Heart left ventricle (tissue), 16 donors: ENCODE measurements around the gene STK40. TPM values are rescaled to one million over a fixed set of nuclear protein-coding genes. Genes with fewer than 3 reads are reported as not detected.
A peak's percentile ranks its signal among the peaks of the same experiment; 100 is the strongest.

Experiments
- ATAC-seq, 4 donors: fragments of 200-7000 bp; cut with Tn5 transposase; one replicate each; pipeline ENCODE4 v1.9.1; 2020 to 2022; ENCODE audit warnings: moderate library complexity in 4 of 4, mild to moderate bottlenecking in 3 of 4, moderate number of reproducible peaks in 1 of 4
- DNase-seq, 5 donors: peaks; one replicate each; pipeline ENCODE4 v3.0.0-alpha.2; 2020
- H3K27ac ChIP-seq, 12 donors: fragments of 200-600 bp; sonication (generic) in 4 of 12; one replicate each; pipeline versions ENCODE4 v1.5.0 to v1.8.0; 2016 to 2022; ENCODE audit warnings: mild to moderate bottlenecking in 2 of 12
- H3K27me3 ChIP-seq, 9 donors: fragments of 200-600 bp; sonication (generic) in 2 of 9; one replicate each; pipeline versions ENCODE4 v1.5.1 to v1.8.0; 2016 to 2022; ENCODE audit warnings: mild to moderate bottlenecking in 3 of 9
- H3K36me3 ChIP-seq, 9 donors: fragments of 200-600 bp; sonication (generic) in 2 of 9; one replicate each; pipeline versions ENCODE4 v1.5.0 to v1.8.0; 2018 to 2022; ENCODE audit warnings: mild to moderate bottlenecking in 2 of 9
- H3K4me1 ChIP-seq, 12 donors: fragments of 200-600 bp; sonication (generic) in 4 of 12; one replicate each; pipeline versions ENCODE4 v1.5.0 to v1.8.0; 2016 to 2022; ENCODE audit warnings: mild to moderate bottlenecking in 3 of 12
- H3K4me3 ChIP-seq, 12 donors: fragments of 200-600 bp; sonication (generic) in 4 of 12; one replicate each; pipeline versions ENCODE4 v1.5.0 to v1.8.0; 2017 to 2022; ENCODE audit warnings: mild to moderate bottlenecking in 9 of 12, moderate library complexity in 4 of 12
- H3K9me3 ChIP-seq, 12 donors: fragments of 200-600 bp; sonication (generic) in 4 of 12; one replicate each; pipeline versions ENCODE4 v1.5.0 to v1.8.0; 2016 to 2022; ENCODE audit warnings: mild to moderate bottlenecking in 1 of 12
- POLR2A ChIP-seq, 2 donors: fragments of 450-650 bp; IDR thresholded peaks; one replicate each; pipeline ENCODE4 v1.6.1; 2017; ENCODE audit warnings: antibody characterized with exemption in 2 of 2, mild to moderate bottlenecking in 2 of 2, moderate library complexity in 2 of 2
- WGBS, 4 donors: extraction: QIAGEN DNeasy Blood & Tissue Kit in 2 of 4; methylation state at CpG; one replicate each; pipeline versions ENCODE4 v1.1.5 to v1.1.7; 2013 to 2018; 5-methylcytosine and 5-hydroxymethylcytosine counted together
- intact Hi-C, 10 donors: fragments of 100-400 bp; cut with DNase I; formaldehyde crosslinking; loops; one replicate each; pipeline versions ENCODE4 v1.11.1 to v1.14.2; 2022
- polyA plus RNA-seq, 2 donors: library from polyadenylated mRNA; stranded (reverse); fragments of 200-250 nt; gene quantifications; one replicate each; pipeline ENCODE4 v1.2.3, GENCODE V29; 2013
- total RNA-seq, 9 donors: library from RNA; depleted of rRNA in 2 of 9; stranded (reverse); fragments of >200 nt in 2 of 9; fragmentation: NEBNext Ultra II Directional in 3 of 9; extraction: Animal tissue kit (Norgen Biotek cat#: 25700) in 3 of 9; gene quantifications; one replicate each; pipeline versions ENCODE4 v1.1.0 to v1.2.4, GENCODE V29; 2016 to 2023
- TF ChIP-seq, protein P1 (sequence below), 12 donors: fragments of 200-600 bp; sonication (generic) in 4 of 12; IDR thresholded peaks; one replicate each; pipeline versions ENCODE4 v1.5.0 to v1.8.0; 2018 to 2022; ENCODE audit warnings: antibody characterized with exemption in 12 of 12, mild to moderate bottlenecking in 5 of 12
- donor health status: ischemic (EF 13 %, LVEDD 7.1; RV severe dilation, severe dysfunction).
- donor health status: healthy with polysubstance abuse.
- donor health status: DM: no; HTN: yes; CAD: no.
- donor health status: DM: no; HTN: no; CAD: no.
- donor health status: ischemic (EF 25% LVEDD 6.9; RV normal size, moderate dysfunction).
- donor health status: ischemic (EF 25% LVEDD 5.7; RV mildly dilated, moderate dysfunction).
- donor health status: healthy.
- donor health status: DM: yes; HTN: yes; CAD: no.
- donor health status: ischemic (EF 35%, LVEDD 5.7; RV mildly dilated, moderate dysfunction).
- donor health status: nonischemic (EF 11% LVEDD 7.7; RV severe dilation, severe dysfunction).
- donor health status: DM: yes; HTN: yes; CAD: no.
- donor health status: PGD.
- donor health status: ischemic (EF 29% LVEDD 5.4; RV normal size, mild dysfunction).
- donor health status: nonischemic (EF 23%, LVEDD 6.1; RV moderate dilation, normal function).

The STK40 gene
- total and polyA plus RNA-seq, 11 donors: 27.9 to 114 (median 59.4) TPM

DNA sequence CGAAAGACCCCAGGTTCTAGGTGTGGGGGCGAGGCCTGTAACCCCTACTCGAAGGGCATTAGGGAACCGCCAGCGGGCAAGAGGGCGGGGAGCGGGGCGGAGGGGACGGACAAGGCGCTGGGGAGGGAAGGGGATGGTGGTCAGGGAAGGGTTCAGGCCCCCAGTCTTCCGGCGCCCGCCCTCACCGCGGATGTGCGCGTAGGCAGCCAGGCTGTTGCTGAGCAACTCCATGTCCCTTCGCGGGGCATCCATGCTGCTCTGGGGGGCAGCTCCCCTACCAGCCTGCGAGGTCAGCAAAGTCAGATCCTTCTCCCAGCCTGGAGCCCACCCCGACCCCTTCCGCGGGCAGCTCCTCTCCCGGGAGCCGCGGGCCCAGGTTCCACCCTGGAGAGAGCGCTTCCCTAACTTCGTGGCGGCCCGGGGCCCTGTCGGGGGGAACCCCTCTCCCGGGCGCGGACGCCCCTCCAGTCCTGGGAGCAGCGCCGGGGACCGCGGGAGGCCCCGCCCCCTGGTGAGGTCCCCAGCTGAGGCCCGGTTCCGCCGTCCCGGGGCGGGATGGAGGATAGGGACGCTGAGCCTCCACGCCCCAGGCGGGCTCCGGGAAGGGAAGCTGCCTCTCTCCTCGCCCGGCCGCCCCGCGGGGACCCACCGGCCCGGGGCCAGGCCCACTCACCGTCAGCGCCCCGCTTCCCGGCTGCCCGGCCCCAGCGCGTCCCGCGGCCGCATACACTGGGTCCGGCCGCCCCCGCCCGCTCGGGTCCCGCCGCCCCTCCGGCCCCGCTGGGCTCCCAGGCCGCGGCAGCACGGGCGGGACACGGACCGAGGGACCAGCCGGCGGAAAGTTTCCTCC lies 62.7 kb downstream of the STK40 start:
- ATAC-seq (peak in 3 of 4 donors; percentile 20 to 33 (median 32)), DNase-seq (peak; percentile 66 to 86 (median 67))
- H3K4me1 ChIP-seq: peaks cover 3 to 39% (median 28%) of the 10 kb centered on the region in 12 donors

DNA sequence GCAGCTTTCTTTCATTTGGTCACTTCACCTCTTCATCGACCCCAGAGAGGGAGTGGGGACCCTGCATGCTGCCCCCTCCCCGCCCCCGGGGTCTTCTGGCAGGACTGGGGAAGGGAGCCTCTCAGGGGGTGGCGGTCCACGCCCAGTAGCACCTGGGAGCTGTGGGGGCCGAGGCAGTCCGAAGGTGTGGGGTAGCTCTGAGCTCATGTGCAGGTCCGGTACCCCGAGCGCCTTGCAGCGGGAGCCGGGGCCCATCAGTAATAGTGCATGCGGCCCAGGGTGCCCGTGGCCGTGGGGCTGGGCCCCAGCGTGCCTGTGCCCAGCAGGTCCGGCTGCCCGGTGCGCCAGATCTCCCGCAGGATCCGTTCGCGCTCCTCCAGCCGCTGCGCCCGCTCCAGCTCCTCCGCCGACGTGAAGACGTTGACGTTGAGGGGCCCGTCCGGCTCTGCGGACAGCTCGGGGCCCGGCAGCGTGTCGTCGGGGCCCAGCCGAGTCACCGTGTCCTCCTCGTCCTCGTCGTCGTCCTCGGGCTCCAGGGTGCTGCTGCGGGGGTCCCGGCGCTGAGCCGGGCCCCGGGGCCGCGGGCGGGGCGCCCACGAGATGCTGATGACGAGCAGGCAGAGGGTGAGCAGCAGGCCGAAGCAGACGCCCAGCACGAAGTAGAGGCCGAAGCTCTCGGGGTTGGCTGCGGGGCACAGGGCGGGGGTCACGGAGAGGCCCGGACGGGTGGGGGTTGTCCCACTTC lies 63.5 kb downstream of the STK40 start:
- ATAC-seq (peak in 2 of 4 donors; percentile 0 to 1), DNase-seq (peak in 1 of 5 donors; percentile 49)
- Histone ChIP-seq H3K9me3 (no peaks in the 10 kb centered on the region), H3K27ac (peak overlapping the region; percentile 72 to 97 (median 92)), H3K4me1 (peaks cover 3 to 39% (median 28%) of the 10 kb centered on the region in 12 donors), H3K4me3 (peak overlapping the region; percentile 12 to 98 (median 85)), H3K27me3 (no peaks in the 10 kb centered on the region), H3K36me3 (peaks cover 0 to 4% (median 0%) of the 10 kb centered on the region in 9 donors)
- 51 to 69% (median 54%) methylated on average over 59 to 67 of the region's 67 CpGs for WGBS, 4 donors
- intact Hi-C loops: loop anchor here in 4 of 10 donors (2.0 to 5.0 kb wide), 3 partner anchors 45 to 47 kb away; no protein-coding TSS in a partner anchor
- TF ChIP-seq, protein P1, sequence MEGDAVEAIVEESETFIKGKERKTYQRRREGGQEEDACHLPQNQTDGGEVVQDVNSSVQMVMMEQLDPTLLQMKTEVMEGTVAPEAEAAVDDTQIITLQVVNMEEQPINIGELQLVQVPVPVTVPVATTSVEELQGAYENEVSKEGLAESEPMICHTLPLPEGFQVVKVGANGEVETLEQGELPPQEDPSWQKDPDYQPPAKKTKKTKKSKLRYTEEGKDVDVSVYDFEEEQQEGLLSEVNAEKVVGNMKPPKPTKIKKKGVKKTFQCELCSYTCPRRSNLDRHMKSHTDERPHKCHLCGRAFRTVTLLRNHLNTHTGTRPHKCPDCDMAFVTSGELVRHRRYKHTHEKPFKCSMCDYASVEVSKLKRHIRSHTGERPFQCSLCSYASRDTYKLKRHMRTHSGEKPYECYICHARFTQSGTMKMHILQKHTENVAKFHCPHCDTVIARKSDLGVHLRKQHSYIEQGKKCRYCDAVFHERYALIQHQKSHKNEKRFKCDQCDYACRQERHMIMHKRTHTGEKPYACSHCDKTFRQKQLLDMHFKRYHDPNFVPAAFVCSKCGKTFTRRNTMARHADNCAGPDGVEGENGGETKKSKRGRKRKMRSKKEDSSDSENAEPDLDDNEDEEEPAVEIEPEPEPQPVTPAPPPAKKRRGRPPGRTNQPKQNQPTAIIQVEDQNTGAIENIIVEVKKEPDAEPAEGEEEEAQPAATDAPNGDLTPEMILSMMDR (IDR thresholded peaks at IDR 0.05): no peak
- TF ChIP-seq POLR2A (IDR thresholded peaks at IDR 0.05): no peak

More for the DNA sequence above, 62.7 kb downstream of the STK40 start:
- Histone ChIP-seq H3K27me3 (no peaks in the 10 kb centered on the region), H3K9me3 (no peaks in the 10 kb centered on the region), H3K4me3 (peak overlapping the region; percentile 59 to 98 (median 85)), H3K36me3 (peaks cover 0 to 4% (median 0%) of the 10 kb centered on the region in 9 donors), H3K27ac (peak overlapping the region; percentile 72 to 97 (median 92))
- 5 to 27% (median 12%) methylated on average over 25 to 83 of the region's 83 CpGs for WGBS, 4 donors
- intact Hi-C loops: loop anchor here in 4 of 10 donors (2.0 to 5.0 kb wide), 3 partner anchors 44 to 46 kb away; no protein-coding TSS in a partner anchor
- TF ChIP-seq POLR2A (IDR thresholded peaks at IDR 0.05): no peak
- TF ChIP-seq, protein P1 (IDR thresholded peaks at IDR 0.05): no peak

DNA sequence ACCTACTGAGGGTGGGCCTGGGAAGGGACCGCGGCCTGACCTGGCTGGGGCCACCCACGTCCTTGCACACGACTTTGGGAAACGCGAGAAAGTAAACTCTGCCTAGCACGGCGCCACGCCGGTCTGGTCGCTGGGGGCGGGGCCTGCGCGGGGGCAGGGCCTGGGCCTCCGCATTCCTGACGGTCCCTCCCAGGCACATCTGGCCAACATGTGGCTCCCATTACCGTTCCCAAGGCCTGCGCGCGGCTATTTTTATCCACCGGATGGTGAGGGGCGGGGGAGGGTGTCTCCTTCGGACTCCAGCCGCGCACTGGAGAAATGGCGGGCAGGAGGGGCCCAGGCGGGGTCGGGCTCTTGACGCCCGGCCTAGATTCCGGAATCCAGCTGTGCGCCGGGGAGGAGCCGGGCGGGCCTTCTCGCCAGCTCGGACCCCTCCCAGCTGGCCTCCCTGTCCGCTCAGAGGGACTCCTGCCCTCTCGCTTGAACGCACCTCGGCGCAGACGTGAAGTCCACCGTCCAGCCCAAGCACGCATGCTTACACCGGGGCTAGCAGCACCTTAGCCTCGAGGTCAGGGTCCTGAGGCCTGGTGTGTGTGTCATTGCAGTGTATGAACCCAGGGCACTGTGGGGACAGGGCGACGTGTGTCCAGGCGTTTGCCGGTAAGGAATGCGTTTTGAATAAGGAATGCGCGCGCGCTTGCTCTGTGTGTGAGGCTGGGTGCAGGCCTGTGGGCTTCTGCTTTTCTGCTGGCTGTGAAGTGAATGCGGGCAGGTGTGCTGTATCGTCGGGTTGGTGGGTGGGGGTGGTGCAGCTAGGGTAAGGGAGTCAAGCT lies 64.4 kb downstream of the STK40 start:
- 19 to 56% (median 39%) methylated on average over 14 to 59 of the region's 59 CpGs for WGBS, 4 donors
- intact Hi-C loops: loop anchor here in 2 of 10 donors (5.0 kb wide), 1 partner anchor 46 kb away; no protein-coding TSS in a partner anchor
- peaks cover 3 to 39% (median 28%) of the 10 kb centered on the region in 12 donors for H3K4me1 ChIP-seq
- peak overlapping the region in 11 of 12 donors; percentile 51 to 97 (median 90) for H3K27ac ChIP-seq
- ATAC-seq (peak; percentile 54 to 80 (median 70)), DNase-seq (peak; percentile 89 to 92 (median 89))
- H3K9me3 ChIP-seq: no peaks in the 10 kb centered on the region
- TF ChIP-seq, protein P1 (IDR thresholded peaks at IDR 0.05): no peak
- TF ChIP-seq POLR2A (IDR thresholded peaks at IDR 0.05): no peak
- peak overlapping the region; percentile 12 to 98 (median 85) for H3K4me3 ChIP-seq
- peaks cover 0 to 4% (median 0%) of the 10 kb centered on the region in 9 donors for H3K36me3 ChIP-seq
- H3K27me3 ChIP-seq: no peaks in the 10 kb centered on the region
